Measurements from ENCODE around the gene SPDYE9.
"Not testable (repeated sequence)": the region's sequence is repeated elsewhere in the genome, so short reads cannot be mapped to it uniquely, and the experiment has no call there.

GRCh38 chr7:73132651-73133217 is 46.9 kb upstream of the SPDYE9 start:
- not testable (repeated sequence) for TF ChIP-seq CTCF, POLR2AphosphoS5 (IDR thresholded peaks at IDR 0.05)
